ENCODE measurements around the gene LEP. TPM values are rescaled to one million over a fixed set of nuclear protein-coding genes. Genes with fewer than 3 reads are reported as not detected.

LEP gene
- polyA plus RNA-seq, 1 of the 3 experiments (the other 2 are of a cell fraction) = not detected

DNA sequence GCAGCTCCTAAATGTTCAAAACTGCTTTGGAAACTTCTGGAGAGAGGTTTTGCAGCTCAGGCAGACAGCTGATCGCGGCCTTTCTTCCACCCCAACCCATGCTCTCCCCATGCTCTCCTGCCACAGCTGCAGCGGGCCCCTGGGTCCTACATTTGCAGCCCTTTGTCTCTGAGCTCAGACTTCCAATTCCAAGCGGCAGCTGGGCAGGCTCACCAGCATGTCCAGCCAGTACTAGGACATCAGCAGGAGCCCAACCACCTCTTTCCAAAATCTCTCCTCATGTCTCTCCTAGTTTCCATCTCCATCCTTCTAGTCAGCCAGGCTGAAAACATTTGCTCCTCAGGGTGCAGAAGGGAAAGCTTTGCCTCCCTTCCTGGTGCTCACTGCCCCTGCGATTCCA lies 6.0 kb downstream of the LEP start (continued):
- TF ChIP-seq NRF1 (IDR thresholded peaks at IDR 0.05; ENCODE audit: low read depth, low read length) (no peak), JUND (IDR thresholded peaks at IDR 0.05) (no peak)

DNA sequence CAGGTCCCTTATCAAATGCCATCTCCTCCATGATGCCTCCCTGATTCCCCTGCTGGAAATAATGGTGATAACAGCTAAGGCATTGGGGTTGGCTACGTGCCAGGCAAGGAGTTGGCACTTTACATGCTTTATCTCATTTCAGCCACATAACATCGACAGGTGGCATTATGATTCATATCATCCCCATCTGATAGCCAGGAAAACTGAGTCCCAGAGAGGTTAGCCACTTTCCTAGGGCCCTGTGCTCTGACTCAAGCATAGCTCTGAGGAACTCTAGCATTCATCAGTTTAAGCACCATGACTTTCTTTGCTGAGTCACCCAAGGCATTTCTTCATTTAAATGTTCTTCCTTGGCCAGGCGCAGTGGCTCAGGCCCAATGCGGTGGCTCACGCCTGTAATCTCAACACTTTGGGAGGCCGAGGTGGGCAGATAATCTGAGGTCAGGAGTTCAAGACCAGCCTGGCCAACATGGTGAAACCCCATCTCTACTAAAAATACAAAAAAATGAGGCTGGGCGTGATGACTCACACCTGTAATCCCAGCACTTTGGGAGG lies 6.6 kb downstream of the LEP start:
- ChIA-PET CTCF (interaction anchor here (0.8 to 1.8 kb wide), 2 partner anchors 10 to 38 kb away, joined by 4 to 5 read pairs; no protein-coding TSS in a partner anchor), POLR2A (no interaction called here)
- Histone ChIP-seq H3K4me1 (ENCODE audit: control insufficient read depth in 1 of 2, insufficient read depth in 2 of 2, low read depth in 1 of 2, low read length in 1 of 2) (no peaks in the 10 kb centered on the region), H3K9me3 (no peaks in the 10 kb centered on the region), H3K4me2 (no peak overlapping the region), H4K20me1 (ENCODE audit: insufficient read depth) (no peaks in the 10 kb centered on the region), H3K36me3 (replicated peaks in 1 of 2; ENCODE audit: control insufficient read depth in 1 of 2, insufficient read depth in 2 of 2, low read length in 1 of 2) (no peaks in the 10 kb centered on the region), H3K27ac (ENCODE audit: low read depth in 2 of 2, low read length in 1 of 2) (no peak overlapping the region), H2AFZ (ENCODE audit: low read depth) (no peak overlapping the region), H3F3A (replicated peaks; ENCODE audit: insufficient read depth) (no peaks in the 10 kb centered on the region), H3K9me2 (no peaks in the 10 kb centered on the region), H3K4me3 (ENCODE audit: low read depth in 2 of 2, low read length in 1 of 2) (no peak overlapping the region), H3K27me3 (ENCODE audit: insufficient read depth) (peaks cover 18% of the 10 kb centered on the region; the same call in 1 of the 2 replicates), H3K79me2 (ENCODE audit: insufficient read depth) (no peaks in the 10 kb centered on the region), H3K9ac (no peak overlapping the region)
- 66% methylated on average over 7 of the region's 7 CpGs for WGBS (ENCODE audit: low lambda C conversion rate)
- TF ChIP-seq NFIC (IDR thresholded peaks at IDR 0.05; ENCODE audit: borderline replicate concordance) (peak; percentile 51), GABPA (IDR thresholded peaks at IDR 0.05; ENCODE audit: low read depth) (no peak), GATA2 (CRISPR knock-in tag; IDR thresholded peaks at IDR 0.05) (peak; percentile 35; the same call in 1 of the 2 replicates), POLR2AphosphoS5 (IDR thresholded peaks at IDR 0.05; ENCODE audit: low read depth, low read length) (no peak), FOSL2 (IDR thresholded peaks at IDR 0.05; ENCODE audit: borderline replicate concordance, low read depth) (no peak), EZH2phosphoT487 (IDR thresholded peaks at IDR 0.05; ENCODE audit: borderline replicate concordance, low read depth) (no peak)
- TF ChIP-seq, protein P1, sequence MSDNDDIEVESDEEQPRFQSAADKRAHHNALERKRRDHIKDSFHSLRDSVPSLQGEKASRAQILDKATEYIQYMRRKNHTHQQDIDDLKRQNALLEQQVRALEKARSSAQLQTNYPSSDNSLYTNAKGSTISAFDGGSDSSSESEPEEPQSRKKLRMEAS (IDR thresholded peaks at IDR 0.05; ENCODE audit: low read depth) = no peak
- no peak for DNase-seq

DNA sequence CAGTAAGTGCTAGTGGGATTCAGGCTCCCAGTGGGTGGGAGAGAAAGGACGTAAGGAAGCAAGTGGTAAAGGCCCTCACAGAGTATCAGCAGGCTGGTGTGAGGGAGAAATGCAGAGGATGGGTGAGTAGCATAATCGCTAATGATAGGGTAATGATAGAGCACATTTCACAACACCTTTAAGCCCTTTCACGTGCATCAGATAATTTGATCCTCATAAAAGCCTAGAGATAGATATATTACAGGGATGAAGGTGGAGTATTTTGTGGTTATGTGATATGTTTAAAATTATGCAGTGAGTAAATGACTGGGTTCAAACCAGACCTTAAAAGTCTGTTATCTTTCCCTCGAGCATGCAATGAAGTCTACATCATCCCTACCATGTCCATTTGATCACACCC lies 10.3 kb downstream of the LEP start:
- Histone ChIP-seq H2AFZ (ENCODE audit: low read depth) (no peak overlapping the region), H3K9me3 (no peaks in the 10 kb centered on the region), H3K4me1 (ENCODE audit: control insufficient read depth in 1 of 2, insufficient read depth in 2 of 2, low read depth in 1 of 2, low read length in 1 of 2) (no peaks in the 10 kb centered on the region), H3K9me2 (no peaks in the 10 kb centered on the region), H3K9ac (no peak overlapping the region), H3K27me3 (ENCODE audit: insufficient read depth) (peaks cover 18% of the 10 kb centered on the region; the same call in 1 of the 2 replicates), H4K20me1 (ENCODE audit: insufficient read depth) (no peaks in the 10 kb centered on the region), H3K4me2 (no peak overlapping the region), H3K27ac (ENCODE audit: low read depth in 2 of 2, low read length in 1 of 2) (no peak overlapping the region), H3K79me2 (ENCODE audit: insufficient read depth) (no peaks in the 10 kb centered on the region), H3F3A (replicated peaks; ENCODE audit: insufficient read depth) (no peaks in the 10 kb centered on the region), H3K36me3 (replicated peaks in 1 of 2; ENCODE audit: control insufficient read depth in 1 of 2, insufficient read depth in 2 of 2, low read length in 1 of 2) (no peaks in the 10 kb centered on the region), H3K4me3 (ENCODE audit: low read depth in 2 of 2, low read length in 1 of 2) (no peak overlapping the region)
- no peak for DNase-seq
- WGBS (ENCODE audit: low lambda C conversion rate) = 45% methylated on average over 4 of the region's 4 CpGs
- POLR2A ChIA-PET = no interaction called here
- TF ChIP-seq, protein P2, sequence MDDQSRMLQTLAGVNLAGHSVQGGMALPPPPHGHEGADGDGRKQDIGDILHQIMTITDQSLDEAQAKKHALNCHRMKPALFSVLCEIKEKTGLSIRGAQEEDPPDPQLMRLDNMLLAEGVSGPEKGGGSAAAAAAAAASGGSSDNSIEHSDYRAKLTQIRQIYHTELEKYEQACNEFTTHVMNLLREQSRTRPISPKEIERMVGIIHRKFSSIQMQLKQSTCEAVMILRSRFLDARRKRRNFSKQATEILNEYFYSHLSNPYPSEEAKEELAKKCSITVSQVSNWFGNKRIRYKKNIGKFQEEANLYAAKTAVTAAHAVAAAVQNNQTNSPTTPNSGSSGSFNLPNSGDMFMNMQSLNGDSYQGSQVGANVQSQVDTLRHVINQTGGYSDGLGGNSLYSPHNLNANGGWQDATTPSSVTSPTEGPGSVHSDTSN (IDR thresholded peaks at IDR 0.05) = no peak
- TF ChIP-seq, protein P1 (IDR thresholded peaks at IDR 0.05; ENCODE audit: low read depth) = no peak
- TF ChIP-seq RXRA (IDR thresholded peaks at IDR 0.05; ENCODE audit: borderline replicate concordance, low read depth) = no peak
- TF ChIP-seq RAD21 (IDR thresholded peaks at IDR 0.05; ENCODE audit: low read length) = no peak
- TF ChIP-seq GATA2 (CRISPR knock-in tag; IDR thresholded peaks at IDR 0.05) = no peak
- TF ChIP-seq EZH2phosphoT487 (IDR thresholded peaks at IDR 0.05; ENCODE audit: borderline replicate concordance, low read depth) = no peak
- TF ChIP-seq NFIC (IDR thresholded peaks at IDR 0.05; ENCODE audit: borderline replicate concordance) = no peak
- no peak for TF ChIP-seq TEAD4 (IDR thresholded peaks at IDR 0.05; ENCODE audit: borderline replicate concordance, insufficient read depth)
- TF ChIP-seq, protein P3, sequence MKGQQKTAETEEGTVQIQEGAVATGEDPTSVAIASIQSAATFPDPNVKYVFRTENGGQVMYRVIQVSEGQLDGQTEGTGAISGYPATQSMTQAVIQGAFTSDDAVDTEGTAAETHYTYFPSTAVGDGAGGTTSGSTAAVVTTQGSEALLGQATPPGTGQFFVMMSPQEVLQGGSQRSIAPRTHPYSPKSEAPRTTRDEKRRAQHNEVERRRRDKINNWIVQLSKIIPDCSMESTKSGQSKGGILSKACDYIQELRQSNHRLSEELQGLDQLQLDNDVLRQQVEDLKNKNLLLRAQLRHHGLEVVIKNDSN (IDR thresholded peaks at IDR 0.05; ENCODE audit: borderline replicate concordance, low read depth) = no peak
- no peak for TF ChIP-seq FOSL2 (IDR thresholded peaks at IDR 0.05; ENCODE audit: borderline replicate concordance, low read depth)
- TF ChIP-seq, protein P4, sequence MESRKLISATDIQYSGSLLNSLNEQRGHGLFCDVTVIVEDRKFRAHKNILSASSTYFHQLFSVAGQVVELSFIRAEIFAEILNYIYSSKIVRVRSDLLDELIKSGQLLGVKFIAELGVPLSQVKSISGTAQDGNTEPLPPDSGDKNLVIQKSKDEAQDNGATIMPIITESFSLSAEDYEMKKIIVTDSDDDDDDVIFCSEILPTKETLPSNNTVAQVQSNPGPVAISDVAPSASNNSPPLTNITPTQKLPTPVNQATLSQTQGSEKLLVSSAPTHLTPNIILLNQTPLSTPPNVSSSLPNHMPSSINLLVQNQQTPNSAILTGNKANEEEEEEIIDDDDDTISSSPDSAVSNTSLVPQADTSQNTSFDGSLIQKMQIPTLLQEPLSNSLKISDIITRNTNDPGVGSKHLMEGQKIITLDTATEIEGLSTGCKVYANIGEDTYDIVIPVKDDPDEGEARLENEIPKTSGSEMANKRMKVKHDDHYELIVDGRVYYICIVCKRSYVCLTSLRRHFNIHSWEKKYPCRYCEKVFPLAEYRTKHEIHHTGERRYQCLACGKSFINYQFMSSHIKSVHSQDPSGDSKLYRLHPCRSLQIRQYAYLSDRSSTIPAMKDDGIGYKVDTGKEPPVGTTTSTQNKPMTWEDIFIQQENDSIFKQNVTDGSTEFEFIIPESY (IDR thresholded peaks at IDR 0.05; ENCODE audit: borderline replicate concordance, low read depth) = no peak
- CTCF ChIA-PET = interaction anchor here (1.6 kb wide), 1 partner anchor 12 kb away, joined by 3 read pairs; no protein-coding TSS in a partner anchor

Measured in SK-N-SH (cell line).